DND-41 (cell line): Measurements from ENCODE around the gene TGM1.

ENCODE experiments used
- EZH2 ChIP-seq: IDR thresholded peaks from 3 replicates; pipeline ENCODE4 v1.6.1; 2012; ENCODE audit warnings: borderline replicate concordance, low read depth, mild to moderate bottlenecking, moderate library complexity, low read length, inconsistent platforms; ENCODE audit not compliant: severe bottlenecking
- TF ChIP-seq, protein P1 (sequence below): IDR thresholded peaks from 2 replicates; pipeline ENCODE4 v1.5.1; 2012; ENCODE audit warnings: borderline replicate concordance, low read length, moderate library complexity, mild to moderate bottlenecking; ENCODE audit not compliant: poor library complexity, severe bottlenecking; ENCODE audit errors: extremely low read depth

DNA sequence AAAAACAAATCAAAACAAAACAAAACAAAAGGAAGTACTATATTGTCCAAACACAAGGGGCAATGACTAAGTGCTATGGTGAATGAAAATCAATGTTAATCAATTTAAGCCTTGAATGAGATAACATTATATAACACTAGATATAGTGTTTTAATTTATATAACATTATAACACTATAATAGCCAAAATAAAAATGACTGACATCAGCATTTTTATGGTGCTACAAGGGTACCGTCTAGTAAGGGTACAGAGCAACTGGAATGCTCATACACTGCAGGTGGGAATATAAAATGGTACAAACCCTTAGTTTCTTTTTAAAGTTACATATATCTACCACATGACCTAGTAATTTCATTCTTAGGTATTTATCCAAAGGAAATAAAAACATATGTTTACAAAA is 36.5 kb downstream of the TGM1 start:
- TF ChIP-seq EZH2: no peak
- TF ChIP-seq, protein P1, sequence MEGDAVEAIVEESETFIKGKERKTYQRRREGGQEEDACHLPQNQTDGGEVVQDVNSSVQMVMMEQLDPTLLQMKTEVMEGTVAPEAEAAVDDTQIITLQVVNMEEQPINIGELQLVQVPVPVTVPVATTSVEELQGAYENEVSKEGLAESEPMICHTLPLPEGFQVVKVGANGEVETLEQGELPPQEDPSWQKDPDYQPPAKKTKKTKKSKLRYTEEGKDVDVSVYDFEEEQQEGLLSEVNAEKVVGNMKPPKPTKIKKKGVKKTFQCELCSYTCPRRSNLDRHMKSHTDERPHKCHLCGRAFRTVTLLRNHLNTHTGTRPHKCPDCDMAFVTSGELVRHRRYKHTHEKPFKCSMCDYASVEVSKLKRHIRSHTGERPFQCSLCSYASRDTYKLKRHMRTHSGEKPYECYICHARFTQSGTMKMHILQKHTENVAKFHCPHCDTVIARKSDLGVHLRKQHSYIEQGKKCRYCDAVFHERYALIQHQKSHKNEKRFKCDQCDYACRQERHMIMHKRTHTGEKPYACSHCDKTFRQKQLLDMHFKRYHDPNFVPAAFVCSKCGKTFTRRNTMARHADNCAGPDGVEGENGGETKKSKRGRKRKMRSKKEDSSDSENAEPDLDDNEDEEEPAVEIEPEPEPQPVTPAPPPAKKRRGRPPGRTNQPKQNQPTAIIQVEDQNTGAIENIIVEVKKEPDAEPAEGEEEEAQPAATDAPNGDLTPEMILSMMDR: no peak
